Measurements from ENCODE around the gene CWC27.

- TF ChIP-seq EZH2phosphoT487 (IDR thresholded peaks at IDR 0.05; ENCODE audit: borderline replicate concordance) (no peak), CTCF (conservative IDR thresholded peaks at IDR 0.05; ENCODE audit: low read length) (no peak)
These were observed 211.4 kb downstream of the CWC27 start for GRCh38 chr5:64980176-64980575.
